ENCODE results near the gene CD320.
"Not testable (repeated sequence)": the region's sequence is repeated elsewhere in the genome, so short reads cannot be mapped to it uniquely, and the experiment has no call there.

Gene CD320

DNA sequence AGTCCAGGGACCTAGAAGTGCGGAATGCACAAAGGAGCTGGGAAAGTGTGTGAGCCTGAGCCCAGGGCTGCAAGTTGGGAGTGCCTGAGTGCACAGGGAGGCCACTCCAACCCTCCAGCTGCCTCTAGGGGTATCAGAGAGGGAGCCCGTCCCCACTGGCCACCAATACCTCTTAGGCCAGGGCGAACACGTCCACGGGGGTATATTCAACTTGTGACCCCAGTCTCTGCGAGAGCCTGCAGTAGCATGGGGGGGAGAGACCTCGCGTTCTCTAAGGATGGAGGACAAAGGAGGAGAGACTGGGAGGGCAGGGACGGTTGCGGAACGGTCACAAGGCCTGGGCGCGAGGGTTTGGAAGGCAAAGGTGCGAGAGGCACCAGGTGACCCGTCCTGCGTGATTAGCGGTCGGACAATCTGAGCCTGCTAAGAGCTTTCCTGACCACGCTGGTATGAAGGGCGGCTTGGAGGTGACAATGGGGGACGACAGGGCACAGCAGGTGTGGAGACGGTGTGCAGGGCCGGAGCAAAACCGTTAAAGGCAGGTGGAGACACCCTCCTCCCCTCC, 676 bp downstream of the CD320 start:
- no peak for DNase-seq

DNA sequence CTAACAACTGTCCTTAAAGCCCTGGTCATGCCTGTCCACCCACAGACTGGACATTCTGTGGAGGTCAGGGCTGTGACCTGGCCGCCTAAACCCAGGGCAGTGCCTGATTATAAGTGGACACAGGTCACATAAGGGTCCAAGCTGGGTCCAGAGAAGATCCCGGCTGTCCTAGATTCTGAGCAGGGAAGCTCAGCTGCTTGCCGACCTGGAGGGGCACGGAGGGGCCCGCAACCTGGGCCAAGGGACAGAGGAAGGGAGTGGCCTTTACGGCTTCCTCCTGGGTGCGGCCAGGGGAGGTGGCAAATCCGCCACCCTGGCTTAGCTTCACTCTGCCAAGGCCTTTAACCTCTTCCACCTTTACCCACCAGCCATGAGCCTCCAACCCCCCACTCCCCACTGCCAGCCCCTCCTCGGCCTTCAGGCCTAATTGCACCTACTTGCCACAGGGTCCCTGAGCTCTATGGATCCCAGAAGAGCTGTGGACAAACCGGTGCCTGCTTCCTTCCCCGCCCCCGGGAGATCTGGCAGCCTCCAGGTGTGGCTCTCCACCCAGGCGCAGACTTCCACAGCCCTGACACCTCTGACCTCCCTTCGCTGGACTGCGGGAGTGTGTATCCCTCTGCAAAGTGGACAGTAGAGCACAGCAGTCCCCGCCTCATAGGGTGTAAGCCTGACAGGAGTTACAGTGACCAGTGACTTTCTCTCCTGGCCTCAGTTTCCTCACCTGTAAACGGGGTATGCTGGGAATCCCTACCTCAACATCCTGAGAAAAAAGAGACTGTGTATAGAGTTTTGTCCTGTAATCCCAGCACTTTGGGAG, 1.7 kb downstream of the CD320 start:
- DNase-seq: no peak

DNA sequence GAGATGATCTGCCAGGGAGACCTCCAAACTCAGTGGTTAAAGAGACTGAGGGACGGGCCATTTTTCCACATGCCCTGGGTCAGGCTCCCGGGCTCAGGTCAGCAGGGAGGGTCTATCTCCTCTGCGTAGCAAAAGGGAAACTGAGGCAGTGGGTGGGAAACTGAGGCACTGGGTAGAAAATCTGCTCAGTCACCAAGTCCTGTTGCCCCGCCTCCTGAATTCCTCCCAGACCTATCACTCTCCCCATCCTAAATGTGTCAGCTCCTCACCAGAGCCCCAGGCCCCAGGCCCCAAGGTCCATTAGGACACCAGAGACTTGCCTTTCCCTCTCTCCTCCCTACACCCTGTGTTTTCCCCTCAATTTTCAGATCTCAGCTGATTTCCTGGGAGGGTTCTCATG, 2.4 kb downstream of the CD320 start:
- no peak for DNase-seq

GRCh38 chr19:8304841-8305621, 3.1 kb downstream of the CD320 start:
- no peak for DNase-seq

GRCh38 chr19:8302734-8303133, 5.4 kb downstream of the CD320 start:
- no peak for DNase-seq

DNA sequence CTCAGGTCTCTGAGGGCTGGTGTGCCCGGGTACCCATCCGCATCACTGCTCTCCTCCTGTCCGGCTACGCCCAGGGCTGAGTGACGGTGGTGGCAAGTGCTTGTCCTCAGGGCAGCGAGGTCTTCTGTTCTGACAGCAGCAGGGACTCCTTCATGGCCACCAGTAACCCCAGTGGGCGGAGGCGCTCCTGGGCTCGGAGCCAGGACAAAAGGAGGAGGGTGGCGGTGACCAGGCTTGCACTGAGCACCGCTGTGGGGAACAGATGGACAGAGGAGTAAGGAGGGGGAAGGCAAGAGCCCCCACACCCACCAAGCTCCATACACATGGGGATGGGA, 5.8 kb downstream of the CD320 start:
- no peak for DNase-seq

- DNase-seq: not testable (repeated sequence)
Observed at GRCh38 chr19:8291337-8291736, 16.8 kb downstream of the CD320 start.

DNA sequence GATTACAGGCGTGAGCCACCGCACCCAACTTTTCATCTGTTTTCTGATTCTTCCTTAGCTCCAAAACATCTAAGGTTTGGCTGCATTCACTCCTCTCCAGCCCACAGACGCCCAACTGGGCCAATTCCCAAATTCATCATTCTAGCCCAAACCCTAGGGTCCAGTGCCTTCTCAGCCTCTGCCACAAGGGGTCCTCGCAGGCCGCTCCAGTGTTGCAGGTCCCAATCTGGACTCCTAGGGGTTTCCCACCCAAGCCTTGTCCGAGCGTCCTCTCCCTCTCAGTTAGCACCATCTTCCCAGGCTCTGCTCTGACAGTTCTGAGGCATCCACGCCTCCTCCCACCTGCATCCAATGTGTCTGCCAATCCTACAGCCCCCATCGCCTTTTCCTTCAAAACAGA, 31.6 kb downstream of the CD320 start:
- DNase-seq: not testable (repeated sequence)

DNA sequence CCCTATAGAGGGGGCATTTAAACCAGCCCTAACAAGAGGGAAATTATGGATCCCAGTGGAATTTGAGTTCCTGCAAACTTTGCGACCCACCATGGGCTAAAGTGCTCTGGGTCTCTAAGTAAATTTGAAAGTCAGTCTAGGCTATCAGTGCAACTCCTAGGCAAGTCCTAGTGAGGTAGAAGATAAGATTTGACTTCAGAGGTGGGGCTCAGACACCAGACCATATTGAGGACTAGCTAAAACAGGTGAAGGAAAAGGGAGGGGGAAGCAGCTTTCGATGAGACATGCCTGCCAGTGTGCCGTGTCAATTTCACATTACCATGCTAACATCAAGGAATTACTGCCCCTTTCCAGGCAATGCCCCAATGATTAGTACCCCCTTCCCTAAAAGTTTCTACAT, 38.4 kb downstream of the CD320 start:
- no peak for DNase-seq

DNA sequence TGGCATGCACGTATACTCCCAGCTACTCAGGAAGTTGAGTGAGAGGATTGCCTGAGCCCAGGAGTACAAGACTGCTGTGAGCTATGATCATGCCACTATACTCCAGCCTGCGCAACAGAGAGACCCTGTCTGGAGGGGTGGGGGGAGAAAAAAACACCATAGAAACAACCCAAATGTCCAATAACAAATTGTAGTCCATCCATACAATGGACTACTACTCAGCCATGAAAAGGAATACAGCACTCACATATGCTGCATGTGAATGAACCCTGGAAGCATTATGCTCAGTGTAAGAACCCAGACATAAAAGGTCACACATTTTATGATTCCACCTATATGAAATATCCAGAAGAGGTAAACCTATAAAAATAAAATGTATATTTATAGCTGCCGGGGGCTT, 42.3 kb downstream of the CD320 start:
- DNase-seq: no peak

- not testable (repeated sequence) for DNase-seq
Observed at GRCh38 chr19:8264248-8264647, 43.9 kb downstream of the CD320 start.

DNA sequence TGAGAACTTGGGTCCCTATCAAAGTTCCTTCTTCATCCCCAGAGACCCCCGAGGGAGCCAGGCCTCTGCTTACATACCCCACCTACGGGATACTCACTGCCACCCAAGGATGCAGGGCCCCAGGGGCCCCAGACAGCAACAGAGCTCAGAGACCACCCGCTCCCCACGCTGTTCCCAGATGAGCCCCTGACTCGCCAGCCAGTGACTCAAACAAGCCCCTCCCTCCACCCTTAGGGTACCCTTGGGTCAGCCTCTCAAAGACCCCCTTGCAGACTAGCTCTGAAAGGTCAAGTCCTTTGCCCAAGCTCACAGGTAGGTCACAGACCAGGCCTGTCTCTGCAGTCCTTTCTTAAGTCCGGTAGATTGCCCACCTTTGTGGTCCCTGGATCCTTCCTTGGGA, 45.7 kb downstream of the CD320 start:
- no peak for DNase-seq

DNA sequence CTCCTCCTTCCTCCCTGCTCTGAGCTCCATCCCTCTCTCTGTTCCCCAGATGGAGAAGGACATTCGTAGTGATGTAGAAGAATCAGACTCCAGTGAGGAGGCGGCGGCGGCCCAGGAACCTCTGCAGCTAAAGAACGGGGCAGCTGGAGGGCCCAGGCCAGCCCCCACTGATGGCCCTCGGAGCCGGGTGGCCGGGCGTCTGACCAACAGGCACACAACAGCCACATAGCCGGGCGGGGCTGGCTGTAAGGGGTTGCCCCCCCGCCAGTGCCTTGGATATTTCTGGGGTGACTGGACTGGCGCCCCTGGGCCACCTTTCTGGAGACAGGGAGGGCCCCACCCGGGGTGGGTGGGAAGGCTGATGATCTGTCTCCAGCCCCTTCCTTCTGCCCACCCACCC, 46.3 kb downstream of the CD320 start:
- no peak for DNase-seq

GRCh38 chr19:8261347-8261746, 46.8 kb downstream of the CD320 start:
- DNase-seq: no peak

DNA sequence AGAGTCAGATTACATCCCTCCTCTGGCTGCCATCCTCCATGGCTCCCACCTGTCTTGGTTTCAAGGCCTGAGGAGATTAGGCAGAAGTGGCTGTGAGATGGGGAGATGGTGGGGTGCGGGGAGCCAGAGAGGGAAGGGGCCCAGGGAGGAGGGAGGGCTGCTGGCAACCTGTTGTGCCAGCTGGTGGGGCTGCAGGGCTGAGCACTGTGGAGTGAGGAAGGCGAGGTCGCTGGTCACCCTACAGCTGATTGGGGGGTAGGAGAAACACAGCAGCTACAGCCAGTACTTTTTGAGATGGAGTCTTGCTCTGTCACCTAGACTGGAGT, 48.3 kb downstream of the CD320 start:
- DNase-seq: no peak

DNA sequence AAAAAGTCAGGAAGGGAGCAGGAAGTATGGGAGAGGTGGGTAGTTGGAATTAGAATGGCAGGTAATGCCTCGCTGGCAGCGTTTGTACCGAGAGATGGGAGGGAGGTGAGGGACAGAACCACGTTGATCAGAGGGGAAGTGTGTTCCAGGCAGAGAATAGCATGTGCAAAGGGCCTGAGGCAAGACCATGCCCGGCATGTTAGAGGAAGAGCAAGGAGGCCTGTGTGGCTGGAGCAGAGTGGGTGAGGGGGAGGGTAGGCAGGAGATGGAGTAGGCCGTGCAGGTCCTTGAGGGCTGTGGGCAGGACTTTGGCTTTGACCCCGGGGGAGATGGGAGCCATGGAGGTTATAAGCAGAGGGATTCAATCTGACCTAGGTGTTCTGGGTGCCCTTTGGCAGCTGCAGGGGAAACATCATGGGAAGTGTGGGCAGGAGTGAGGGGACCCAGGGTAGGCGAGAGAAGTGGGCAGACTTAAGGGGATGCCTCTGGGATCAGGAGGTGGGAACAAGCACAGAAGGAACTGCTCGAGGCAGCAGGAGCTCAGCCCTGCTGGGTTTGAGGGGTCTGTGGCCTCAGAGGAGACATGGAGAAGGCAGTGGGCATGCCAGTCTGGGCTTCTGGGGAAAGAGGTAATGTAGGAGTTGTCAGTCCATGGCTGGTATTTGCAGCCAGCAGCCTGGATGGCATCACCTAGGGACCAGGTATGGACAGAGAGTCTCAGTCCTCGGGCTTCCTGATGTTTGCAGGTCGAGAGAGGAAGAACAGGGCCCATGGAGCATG, 48.8 kb downstream of the CD320 start:
- no peak for DNase-seq

GRCh38 chr19:8257052-8257443, 51.1 kb downstream of the CD320 start:
- no peak for DNase-seq

DNA sequence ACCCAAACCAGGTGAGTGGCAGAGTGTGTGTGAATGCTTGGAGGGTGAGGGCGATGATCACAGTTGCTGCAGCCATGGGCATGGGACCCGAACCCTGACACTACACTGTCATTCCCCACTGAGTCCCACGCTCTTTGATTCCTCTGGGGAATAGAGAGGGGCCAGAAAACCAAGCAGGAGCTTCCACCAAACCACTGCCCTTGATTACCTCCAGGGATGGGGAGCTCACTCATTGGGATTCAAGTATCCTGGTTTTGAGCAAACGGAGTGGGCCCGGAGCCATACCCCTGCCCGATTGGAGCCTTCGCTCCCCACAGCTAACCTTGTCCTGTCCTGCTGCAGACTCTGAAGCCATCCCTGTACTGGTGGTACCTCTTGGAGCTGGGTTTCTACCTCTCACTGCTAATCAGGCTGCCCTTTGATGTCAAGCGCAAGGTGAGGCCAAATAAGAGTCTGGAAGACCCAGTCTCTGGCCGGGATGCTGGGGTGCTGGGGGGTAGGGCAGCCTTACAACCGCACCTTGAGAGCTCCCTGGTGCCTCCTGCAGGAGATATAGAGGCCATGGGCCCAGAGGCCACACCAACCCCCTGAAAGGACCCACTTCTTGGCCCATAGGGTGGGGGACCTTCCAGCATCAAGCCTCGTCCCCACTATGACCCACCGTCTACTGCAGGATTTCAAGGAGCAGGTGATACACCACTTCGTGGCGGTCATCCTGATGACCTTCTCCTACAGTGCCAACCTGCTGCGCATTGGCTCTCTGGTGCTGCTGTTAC, 51.7 kb downstream of the CD320 start:
- no peak for DNase-seq

DNA sequence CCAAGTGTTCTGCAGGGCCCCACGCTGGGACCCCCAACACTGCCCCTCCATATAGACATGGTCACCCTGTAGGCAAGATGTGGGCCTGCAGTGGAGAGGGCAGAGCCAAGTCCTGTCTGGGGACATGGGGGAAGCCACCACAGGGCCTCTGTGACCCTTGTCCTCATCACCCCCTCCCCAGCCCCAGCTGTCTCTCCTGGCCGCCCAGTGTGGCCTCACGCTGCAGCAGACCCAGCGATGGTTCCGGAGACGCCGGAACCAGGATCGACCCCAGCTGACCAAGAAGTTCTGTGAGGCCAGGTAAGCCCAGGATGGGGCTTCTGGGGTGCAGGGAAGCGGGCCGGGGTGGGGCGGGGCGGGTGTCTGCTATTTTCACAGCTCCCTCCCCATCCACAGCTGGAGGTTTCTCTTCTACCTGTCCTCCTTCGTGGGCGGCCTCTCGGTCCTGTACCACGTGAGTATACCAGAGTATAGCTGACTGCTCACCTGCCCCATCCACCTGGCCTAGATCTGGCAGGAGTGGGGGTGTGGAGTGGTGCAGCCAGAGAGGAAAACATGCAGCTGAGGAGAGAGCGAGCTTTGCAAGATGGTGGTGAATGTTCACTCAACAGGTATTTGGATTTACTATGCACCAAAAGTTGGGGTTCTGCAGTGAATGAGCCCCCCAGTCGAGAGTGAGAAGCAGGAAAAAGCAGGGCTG, 52.6 kb downstream of the CD320 start:
- DNase-seq: no peak

DNA sequence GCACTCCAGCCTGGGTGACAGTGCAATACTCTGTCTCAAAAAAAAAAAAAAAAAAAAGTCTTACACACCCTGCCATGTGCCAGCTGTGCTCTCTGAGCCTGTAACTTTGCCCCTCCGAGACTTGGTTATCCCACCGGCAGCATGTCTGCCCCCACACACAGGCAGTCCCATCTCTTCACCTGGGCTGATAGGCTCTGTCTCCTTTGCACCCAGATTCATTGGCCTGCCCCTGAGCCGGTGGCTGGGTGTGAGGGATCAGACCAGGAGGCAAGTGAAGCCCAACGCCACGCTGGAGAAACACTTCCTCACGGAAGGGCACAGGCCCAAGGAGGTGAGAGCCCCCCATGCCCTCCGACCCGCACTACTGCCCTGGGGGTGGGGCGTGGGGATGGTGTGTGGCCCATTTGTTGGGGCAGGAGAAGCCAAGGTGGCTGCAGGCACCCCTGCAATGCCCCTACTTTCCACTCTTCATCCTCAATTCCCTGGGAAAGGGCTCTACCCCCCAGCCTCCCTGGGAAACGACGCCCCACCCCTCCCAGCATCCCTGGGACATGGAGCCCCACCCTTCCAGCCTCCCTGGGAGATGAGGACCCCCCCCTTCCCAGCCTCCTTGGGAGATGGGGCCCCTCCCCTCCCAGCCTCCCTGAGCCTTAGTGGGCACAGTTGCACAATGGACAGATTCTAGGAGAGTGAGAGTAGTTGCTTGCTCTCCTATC, 53.7 kb downstream of the CD320 start:
- no peak for DNase-seq

DNA sequence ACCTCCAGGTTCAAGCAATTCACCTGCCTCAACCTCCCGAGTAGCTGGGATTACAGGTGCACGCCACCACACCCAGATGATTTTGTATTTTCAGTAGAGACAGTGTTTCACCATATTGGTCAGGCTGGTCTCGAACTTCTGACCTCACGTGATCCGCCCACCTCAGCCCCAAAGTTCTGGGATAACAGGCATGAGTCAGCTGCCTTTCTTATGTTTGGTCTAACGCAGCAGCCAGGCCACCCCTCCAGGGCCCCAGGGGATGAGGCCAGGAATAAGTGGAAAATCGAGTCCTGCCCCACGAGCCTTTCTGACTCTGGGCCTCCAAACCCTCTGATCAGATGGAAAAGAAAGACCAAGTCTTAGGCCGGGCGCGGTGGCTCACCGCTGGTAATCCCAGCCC, 54.5 kb downstream of the CD320 start:
- DNase-seq: no peak
